Peyer's patch (tissue), 4 donors: Measurements from ENCODE around the gene SCO1.

Experiments used
- POLR2A ChIP-seq, 2 donors: fragments of 450-650 bp; IDR thresholded peaks; one replicate each; pipeline ENCODE4 v1.5.1; 2017; ENCODE audit warnings: antibody characterized with exemption in 2 of 2, mild to moderate bottlenecking in 2 of 2, moderate library complexity in 2 of 2
- TF ChIP-seq, protein P1 (sequence below), 6 experiments: fragments of 450-650 bp in 4 of 6; fragments of 200-600 bp in 2 of 6; sonication (generic) in 1 of 6; IDR thresholded peaks; one replicate each; pipeline ENCODE4 v1.5.1; 2017 to 2019; ENCODE audit warnings: antibody characterized with exemption in 6 of 6, mild to moderate bottlenecking in 3 of 6, moderate library complexity in 1 of 6

DNA sequence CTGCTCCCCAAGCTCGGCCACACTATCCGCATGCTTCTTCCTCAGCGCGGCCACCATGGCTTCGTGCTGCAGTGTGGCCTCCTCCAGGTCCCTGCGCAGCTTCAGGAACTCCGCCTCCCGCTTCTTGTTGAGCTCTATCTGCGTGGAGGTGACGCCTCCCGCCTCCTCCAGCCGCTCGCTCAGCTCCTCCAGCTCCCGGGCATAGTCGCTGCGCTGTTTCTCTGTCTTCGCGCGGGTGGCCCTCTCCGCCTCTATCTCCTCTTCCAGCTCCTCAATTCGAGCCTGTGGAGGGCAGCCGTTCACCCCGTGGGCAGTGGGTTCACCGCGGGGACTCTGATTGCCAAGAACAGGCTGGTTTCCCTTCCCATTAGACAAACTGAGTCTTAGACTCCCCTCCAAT is 59.2 kb downstream of the SCO1 start:
- no peak for TF ChIP-seq POLR2A (IDR thresholded peaks at IDR 0.05)
- TF ChIP-seq, protein P1, sequence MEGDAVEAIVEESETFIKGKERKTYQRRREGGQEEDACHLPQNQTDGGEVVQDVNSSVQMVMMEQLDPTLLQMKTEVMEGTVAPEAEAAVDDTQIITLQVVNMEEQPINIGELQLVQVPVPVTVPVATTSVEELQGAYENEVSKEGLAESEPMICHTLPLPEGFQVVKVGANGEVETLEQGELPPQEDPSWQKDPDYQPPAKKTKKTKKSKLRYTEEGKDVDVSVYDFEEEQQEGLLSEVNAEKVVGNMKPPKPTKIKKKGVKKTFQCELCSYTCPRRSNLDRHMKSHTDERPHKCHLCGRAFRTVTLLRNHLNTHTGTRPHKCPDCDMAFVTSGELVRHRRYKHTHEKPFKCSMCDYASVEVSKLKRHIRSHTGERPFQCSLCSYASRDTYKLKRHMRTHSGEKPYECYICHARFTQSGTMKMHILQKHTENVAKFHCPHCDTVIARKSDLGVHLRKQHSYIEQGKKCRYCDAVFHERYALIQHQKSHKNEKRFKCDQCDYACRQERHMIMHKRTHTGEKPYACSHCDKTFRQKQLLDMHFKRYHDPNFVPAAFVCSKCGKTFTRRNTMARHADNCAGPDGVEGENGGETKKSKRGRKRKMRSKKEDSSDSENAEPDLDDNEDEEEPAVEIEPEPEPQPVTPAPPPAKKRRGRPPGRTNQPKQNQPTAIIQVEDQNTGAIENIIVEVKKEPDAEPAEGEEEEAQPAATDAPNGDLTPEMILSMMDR (IDR thresholded peaks at IDR 0.05), result no peak
